ENCODE data around the gene ERN2.

Gene ERN2

DNA sequence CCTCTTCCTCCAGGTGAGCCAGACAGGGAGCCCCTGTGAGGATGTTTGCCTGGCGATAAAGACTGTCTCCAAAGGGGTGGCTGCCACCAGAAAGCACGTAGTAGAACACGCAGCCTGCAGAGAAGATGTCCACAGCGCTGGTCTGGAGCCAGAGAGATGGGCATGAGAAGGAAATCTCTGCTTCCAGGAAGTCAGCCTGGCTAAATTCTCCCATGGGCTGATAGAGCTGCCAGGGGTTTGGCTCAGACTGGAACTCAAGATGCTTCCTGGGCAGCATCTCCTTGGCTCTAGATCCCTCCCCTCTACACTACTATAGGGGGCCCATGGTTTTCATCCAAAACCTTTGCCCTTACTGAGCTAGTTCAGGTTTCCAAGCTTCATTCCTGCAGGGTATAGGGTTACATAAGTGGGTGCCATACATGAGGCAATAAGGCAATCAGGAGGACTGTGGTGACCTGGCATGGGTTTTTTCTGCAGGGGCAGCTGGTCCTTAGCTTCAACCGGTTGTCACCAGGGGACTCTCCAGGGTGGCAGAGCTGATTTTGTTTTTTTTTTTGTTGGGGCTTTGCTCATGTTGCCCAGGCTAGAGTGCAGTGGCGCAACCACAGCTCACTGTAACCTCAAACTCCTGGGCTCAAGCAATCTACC is 20.7 kb downstream of the ERN2 start:
- in situ Hi-C loops (cut with HindIII; ENCODE audit: low pct_ligation_motif_present, low pct_unique_long_range_greater_than_20kb, low sequenced_read_pairs), result no loop called here
- DNase-seq, result no peak

DNA sequence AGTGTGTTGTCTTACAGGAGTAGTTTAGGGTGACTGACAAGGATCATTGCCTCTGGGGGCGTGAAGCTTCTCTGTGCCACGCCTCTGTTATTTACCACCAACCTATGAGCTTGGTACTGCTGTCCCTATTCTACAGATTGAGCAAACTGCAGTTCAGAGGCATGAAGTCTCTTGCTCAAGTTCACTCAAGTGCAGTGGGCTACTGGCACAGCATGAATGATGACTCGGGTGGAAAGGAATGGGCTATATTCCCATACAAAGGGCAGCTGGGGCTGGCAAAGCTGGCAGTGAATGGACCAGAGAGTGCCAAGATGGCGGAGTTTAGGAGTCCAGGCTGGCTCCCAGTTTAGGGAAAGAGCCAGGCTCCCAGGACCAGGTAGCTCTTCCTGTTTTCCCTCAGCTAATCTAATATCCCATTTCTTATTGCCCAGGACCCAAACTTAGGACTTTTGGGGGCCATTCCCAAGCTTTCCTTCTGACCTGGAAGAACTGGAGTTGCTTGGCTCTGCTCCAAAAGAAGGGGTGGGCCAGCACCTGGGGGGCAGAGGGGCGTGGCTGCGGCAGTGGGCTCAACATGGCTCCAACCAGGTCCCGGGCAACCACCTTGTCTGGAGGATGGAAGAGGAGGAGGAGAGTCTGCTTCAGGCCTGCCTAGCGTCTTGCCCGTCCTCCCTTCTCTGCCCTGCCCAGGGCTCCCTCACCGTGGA is 21.4 kb downstream of the ERN2 start:
- in situ Hi-C loops (cut with HindIII; ENCODE audit: low pct_ligation_motif_present, low pct_unique_long_range_greater_than_20kb, low sequenced_read_pairs), result no loop called here

DNA sequence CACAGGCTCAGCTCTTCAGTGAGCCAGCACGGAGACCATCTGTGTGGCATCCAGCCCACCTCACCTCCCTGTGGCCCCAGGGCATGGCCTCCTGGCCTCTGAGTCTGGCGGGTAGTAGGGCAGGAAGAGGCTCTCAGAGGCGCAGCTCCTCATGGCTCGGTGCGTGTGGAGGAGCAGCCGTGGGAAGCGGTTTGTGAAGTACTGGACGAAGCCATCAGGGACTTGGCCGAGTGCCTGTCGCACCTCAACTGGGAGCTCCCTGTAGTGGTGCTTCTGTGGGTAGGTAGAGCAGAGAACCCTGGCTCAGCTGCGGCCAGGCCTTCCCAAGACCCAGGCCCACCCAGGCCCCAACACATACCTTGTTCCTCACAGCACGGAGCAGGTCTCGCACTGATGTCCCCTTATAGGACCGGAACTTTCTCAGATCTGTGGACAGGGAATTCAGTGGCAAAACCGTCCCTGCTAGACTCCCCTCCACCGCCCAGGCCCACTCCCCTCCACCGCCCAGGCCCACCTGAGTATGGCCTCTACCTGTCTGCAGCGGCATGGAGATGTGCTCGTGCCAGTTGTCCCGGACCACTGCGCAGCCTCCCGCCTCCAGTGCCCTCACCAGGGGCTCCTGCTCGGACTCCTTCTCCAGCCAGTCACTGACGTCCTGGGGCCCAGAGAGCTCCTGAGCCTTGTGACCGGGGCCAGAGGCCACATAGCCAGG is 22.1 kb downstream of the ERN2 start:
- DNase-seq, result no peak
- in situ Hi-C loops (cut with HindIII; ENCODE audit: low pct_ligation_motif_present, low pct_unique_long_range_greater_than_20kb, low sequenced_read_pairs), result no loop called here

More for the DNA sequence above, 21.4 kb downstream of the ERN2 start:
- peak; percentile 91 for DNase-seq

DNA sequence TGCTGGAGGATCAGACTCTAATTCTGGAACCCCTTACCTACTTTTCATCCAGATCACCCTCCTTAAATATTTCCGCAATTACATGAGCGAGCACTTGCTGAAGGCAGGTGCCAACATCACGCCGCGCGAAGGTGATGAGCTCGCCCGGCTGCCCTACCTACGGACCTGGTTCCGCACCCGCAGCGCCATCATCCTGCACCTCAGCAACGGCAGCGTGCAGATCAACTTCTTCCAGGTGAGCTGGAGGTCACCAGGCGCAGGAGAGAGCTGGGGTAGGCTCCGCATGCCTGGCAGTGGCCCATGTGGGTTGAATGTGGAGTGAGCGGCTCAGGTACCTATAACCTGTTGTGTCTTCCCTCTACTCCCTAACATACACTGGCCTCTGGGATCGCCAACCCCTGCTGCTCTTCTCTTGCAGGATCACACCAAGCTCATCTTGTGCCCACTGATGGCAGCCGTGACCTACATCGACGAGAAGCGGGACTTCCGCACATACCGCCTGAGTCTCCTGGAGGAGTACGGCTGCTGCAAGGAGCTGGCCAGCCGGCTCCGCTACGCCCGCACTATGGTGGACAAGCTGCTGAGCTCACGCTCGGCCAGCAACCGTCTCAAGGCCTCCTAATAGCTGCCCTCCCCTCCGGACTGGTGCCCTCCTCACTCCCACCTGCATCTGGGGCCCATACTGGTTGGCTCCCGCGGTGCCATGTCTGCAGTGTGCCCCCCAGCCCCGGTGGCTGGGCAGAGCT is 23.4 kb downstream of the ERN2 start:
- in situ Hi-C loops (cut with HindIII; ENCODE audit: low pct_ligation_motif_present, low pct_unique_long_range_greater_than_20kb, low sequenced_read_pairs), result no loop called here
- DNase-seq, result no peak

DNA sequence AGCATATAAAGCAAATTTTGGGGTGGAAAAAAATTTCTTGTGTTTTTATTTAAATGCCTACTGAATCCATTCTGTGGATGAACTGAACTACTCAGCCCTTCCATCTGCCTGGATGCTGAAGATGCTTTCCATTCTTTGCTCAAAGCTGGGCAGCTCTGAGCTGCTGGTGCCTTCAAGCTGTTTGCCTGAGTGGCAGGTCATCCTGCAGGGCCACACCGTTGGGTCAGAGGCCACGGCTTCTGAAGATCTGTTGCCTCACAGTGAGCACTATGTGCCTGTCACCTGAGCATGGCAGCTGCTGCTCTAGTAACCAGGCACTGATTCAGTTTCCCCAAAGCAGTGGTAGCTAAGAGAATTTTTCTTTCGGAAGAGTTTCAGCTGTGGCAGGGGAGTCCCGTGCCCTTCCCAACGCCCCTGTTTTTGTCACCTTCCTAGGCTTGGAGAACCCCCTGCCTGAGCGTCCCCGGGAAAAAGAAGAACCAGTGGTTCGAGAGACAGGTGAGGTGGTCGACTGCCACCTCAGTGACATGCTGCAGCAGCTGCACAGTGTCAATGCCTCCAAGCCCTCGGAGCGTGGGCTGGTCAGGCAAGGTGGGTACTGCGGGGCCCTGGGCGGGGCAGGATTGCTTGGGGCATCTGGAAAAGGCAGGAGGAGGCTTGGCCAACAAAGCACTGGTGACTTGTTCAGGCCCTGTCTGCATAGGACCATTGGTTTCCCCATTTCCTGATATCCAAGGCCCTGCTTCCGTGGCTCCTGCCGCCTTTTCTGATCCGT is 25.8 kb downstream of the ERN2 start:
- no peak for DNase-seq
- in situ Hi-C loops (cut with HindIII; ENCODE audit: low pct_ligation_motif_present, low pct_unique_long_range_greater_than_20kb, low sequenced_read_pairs), result no loop called here

DNA sequence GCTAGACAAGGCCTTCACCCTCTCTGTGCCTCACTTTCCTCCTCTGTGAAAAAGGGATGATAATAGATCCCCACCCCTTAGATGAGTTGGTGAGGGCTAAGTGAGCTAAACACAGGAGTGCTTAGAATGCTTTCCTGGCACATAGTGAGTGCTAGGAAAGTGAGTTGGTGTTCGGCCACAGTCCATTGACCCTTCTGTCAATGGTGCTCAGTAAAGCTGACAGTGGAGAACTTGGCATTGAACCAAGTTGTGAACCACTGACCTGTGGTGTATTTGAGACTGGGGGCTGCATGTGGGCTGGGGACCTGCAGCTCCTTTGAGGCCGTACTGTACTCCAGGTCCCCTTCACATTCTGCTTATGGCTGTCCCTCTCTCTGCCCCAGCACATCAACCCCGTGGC is 29.5 kb downstream of the ERN2 start:
- in situ Hi-C loops (cut with HindIII; ENCODE audit: low pct_ligation_motif_present, low pct_unique_long_range_greater_than_20kb, low sequenced_read_pairs), result no loop called here

DNA sequence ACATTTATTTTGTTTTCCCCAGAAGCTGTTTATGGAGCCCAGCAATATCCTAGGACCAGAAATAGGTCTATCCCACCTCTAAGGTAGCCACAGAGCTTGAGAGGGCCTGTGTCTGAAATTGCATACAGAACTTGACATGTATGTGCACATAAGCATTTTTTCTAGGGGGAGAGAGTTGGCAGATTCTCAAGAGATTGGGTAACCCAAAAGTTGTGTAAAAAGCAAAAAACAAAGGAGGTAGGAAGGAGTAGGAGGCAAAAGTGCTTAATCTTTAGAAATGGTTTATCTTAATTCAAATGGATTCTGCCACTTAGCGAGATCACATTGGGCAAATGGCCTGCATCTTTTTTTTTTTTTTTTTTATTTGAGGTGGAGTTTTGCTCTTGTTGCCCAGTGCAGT is 30.8 kb downstream of the ERN2 start:
- no peak for DNase-seq
- in situ Hi-C loops (cut with HindIII; ENCODE audit: low pct_ligation_motif_present, low pct_unique_long_range_greater_than_20kb, low sequenced_read_pairs), result no loop called here

More for the DNA sequence above, 29.5 kb downstream of the ERN2 start:
- no peak for DNase-seq

DNA sequence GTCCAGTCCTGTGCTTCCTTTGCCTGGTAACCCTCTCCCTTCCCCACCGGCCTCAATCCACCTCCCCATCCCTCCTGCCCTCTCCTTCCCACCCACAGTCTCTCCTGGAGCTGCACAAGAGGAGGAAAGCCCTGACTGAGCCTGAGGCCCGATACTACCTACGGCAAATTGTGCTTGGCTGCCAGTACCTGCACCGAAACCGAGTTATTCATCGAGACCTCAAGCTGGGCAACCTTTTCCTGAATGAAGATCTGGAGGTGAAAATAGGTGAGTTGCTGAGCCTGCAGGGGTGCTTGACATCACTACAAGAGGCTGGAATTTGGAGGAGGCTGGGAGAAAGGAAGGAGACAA is 33.1 kb downstream of the ERN2 start:
- DNase-seq, result no peak
- in situ Hi-C loops (cut with HindIII; ENCODE audit: low pct_ligation_motif_present, low pct_unique_long_range_greater_than_20kb, low sequenced_read_pairs), result no loop called here

DNA sequence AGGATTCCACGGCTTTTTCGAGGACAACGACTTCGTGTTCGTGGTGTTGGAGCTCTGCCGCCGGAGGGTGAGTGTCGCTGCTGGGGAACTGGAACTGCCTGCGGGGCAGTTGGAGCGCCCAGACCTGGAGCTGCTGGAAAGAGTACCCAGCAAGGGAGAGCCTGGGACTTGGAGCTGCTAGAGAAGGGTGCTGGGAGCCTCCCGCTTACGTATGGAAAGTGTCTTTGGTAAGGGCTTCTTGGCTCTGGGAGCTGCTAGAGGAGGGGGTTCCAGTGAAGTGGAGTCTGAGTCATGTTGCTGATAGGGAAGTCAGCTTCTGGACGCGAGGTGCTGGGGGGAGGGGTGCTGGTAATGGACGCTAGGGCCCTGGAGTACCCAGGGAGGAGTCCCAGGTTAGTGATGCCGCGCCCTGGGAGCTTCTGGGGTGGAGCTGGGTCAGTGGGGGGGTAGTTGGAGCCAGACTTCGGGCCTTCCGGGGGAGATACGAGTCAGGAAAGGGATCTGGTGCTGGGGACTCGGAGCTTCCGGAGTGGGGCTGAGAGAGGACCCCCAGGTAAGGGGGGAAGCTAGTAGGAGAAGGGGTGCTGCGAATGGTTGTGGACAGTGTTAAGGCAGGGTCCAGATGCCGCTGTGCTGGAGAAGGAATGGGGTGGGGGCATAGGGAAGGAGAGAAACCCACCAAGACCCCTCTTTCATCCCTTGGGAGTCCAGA is 33.6 kb downstream of the ERN2 start:
- in situ Hi-C loops (cut with HindIII; ENCODE audit: low pct_ligation_motif_present, low pct_unique_long_range_greater_than_20kb, low sequenced_read_pairs), result no loop called here
- DNase-seq, result peak; percentile 71

DNA sequence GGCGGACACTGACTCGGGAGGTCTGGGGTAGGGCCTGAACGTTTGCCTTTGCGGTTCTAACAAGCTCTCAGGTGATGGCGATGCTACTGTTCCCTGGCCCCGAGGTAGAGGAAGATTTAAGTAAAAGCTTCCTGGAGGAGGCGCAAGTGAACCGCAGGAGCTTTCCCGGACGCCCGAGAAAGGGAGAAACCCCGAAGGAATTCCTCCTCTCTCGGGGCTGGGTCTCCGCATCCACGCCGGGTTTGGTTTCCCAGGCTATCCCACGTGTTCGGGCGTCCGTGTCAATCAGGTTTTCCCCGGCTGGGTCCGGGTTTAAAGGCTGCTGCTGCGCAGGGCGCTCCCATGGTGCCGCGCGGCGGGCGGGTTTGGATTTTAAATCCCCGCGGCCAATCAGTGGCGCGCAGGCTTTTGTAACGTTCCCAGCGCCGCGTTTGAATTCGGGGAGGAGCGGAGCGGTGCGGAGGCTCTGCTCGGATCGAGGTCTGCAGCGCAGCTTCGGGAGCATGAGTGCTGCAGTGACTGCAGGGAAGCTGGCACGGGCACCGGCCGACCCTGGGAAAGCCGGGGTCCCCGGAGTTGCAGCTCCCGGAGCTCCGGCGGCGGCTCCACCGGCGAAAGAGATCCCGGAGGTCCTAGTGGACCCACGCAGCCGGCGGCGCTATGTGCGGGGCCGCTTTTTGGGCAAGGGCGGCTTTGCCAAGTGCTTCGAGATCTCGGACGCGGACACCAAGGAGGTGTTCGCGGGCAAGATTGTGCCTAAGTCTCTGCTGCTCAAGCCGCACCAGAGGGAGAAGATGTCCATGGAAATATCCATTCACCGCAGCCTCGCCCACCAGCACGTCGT is 34.4 kb downstream of the ERN2 start, which contains the start of gene PLK1:
Gene PLK1 (plus strand): TSS at position 460 of the 844 bp plus-strand sequence. CDS start 44 bp downstream, at position 504.
- in situ Hi-C loops (cut with HindIII; ENCODE audit: low pct_ligation_motif_present, low pct_unique_long_range_greater_than_20kb, low sequenced_read_pairs), result no loop called here
- DNase-seq, result peak; percentile 95

DNA sequence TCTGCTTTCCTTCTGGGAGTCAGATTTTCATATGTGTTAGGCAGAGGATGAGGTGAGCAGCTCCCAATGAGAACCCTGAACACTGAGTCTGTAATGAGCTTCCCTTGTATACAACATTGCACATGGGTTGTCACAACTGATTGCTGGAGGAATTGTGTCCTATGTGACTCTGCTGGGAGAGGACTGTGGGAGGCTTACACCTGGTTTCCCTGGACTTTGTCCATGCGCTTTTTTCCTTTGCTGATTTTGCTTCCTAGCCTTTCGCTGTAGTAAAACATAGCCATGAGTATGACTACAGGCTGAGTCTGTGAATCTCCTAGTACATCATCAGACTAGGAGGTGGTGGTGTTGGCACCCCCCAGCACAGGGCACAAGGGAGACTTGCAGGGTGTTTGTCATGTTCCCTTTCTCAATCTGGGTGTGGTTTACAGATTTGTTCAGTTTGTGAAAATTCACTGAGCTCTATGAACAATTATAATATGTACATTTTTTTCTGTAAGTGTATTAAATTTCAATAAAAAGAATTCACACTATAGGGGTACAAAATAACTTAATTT is 36.0 kb downstream of the ERN2 start:
- no peak for DNase-seq
- in situ Hi-C loops (cut with HindIII; ENCODE audit: low pct_ligation_motif_present, low pct_unique_long_range_greater_than_20kb, low sequenced_read_pairs), result no loop called here

DNA sequence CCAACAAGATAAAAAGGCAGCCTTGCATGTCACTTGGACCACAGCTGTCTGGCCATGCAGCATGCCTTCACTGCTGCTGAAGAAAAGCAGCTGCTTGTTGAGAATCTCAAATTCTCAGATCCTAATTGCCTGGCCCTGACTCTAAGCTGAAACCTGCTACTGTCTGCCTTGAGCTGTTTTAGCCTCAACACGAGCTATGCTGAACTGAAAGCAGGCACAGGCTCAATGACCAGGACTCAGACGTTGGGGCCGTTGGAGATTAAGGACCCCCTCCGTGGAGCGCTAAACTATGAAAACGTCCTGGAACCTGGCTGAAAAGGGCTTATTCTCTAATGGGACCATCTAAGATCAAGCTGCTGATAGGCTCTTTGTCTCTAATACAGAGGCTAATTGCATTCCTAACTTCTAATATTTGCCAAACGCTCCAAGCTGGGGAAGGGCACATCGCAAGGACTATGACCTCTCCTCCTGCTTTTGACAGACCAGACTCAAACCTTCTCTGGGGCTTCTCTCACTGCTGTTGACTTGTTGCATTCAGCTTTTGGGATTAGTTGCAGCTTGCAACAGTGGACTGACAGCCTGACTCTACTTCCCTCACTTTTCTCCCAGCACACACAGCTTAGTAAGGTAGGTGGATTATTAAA is 38.9 kb downstream of the ERN2 start:
- in situ Hi-C loops (cut with HindIII; ENCODE audit: low pct_ligation_motif_present, low pct_unique_long_range_greater_than_20kb, low sequenced_read_pairs), result no loop called here
- DNase-seq, result no peak

DNA sequence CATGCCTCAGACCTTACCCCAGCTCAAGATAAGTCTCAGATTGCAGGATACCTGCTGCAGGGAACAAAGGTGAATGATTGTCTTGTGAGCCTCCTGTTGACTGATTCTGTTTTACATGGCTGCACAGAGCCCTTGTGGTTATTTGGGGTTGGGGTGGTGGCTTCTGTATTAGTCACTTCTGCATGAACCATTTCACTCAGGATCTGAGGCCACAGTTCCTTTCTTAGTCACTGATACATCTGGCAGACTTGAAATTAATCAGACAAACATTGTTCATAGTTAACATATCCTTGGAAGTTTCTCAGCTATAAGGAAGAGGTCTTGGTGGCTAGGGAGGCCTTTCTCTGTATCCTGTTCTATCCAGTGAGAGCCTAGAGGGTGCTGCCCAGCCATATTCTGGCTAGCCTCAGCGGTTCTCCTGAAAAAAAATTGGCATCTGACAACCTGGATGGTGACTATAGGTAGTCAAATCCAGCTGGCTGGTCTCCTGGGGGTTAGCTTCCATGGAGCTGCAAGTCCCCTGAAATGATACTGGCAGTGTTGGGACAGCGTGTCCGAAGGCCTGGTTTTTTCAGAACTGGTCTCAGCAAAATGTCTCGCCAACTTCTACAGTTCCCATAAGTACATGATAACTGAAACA is 42.8 kb downstream of the ERN2 start:
- peak; percentile 94 for DNase-seq

DNA sequence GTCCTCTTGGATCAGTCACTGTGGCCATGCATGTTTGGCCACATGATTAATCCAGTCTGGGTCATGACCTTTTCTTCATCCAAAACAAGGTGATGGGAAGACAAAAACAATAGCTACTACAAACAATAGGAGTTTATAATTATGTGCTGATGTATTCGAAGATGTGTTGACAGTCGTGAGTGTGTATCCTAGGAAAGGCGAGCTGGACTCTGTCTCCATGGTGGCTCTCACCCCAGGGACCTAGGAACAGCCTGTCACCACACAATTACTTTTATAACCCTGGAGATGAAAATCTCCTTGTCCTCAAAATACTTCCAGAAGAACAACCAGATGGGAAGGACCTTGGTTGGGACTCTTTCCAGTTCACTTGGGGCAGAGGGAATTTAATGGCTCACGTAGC is 44.1 kb downstream of the ERN2 start:
- in situ Hi-C loops (cut with HindIII; ENCODE audit: low pct_ligation_motif_present, low pct_unique_long_range_greater_than_20kb, low sequenced_read_pairs), result no loop called here
- DNase-seq, result no peak

More for the DNA sequence above, 42.8 kb downstream of the ERN2 start:
- in situ Hi-C loops (cut with HindIII; ENCODE audit: low pct_ligation_motif_present, low pct_unique_long_range_greater_than_20kb, low sequenced_read_pairs), result no loop called here

DNA sequence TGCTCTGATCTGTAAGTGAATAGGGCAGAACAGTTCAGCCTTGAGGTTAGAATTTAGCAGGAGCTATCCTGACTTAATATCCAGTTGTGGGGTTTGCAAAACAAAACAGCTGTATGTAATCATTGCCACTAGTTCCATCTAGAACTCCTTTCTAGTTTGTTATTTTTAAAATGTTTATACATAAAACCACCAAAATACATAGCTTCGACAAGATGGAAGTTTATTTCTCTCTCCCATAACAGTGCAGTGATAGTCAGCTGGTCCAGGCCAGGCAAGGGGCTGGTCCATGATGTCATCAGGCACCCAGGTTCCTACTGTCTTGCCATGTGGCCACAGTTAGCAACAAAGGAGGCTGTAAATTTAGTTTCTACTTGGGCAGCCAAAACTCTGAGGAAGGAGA is 44.8 kb downstream of the ERN2 start:
- no peak for DNase-seq
- in situ Hi-C loops (cut with HindIII; ENCODE audit: low pct_ligation_motif_present, low pct_unique_long_range_greater_than_20kb, low sequenced_read_pairs), result no loop called here

DNA sequence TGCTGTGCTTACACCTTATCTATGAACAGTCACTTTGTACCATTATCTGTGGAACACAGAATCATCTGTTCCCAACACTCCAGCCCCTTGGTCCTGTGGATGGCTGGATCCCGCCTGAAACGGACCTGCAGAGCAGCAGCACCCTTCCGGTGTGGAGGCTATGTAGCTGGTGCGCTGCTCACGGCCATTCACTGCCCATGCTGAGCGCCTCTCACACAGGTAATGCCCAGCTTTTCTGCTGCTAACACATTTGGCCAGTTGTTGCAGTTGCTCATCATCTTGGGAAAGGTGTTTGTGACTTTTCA is 45.7 kb downstream of the ERN2 start:
- no peak for DNase-seq
- in situ Hi-C loops (cut with HindIII; ENCODE audit: low pct_ligation_motif_present, low pct_unique_long_range_greater_than_20kb, low sequenced_read_pairs), result no loop called here

Data from ACHN (cell line).